Loucy (cell line): ENCODE results near the gene GSKIP.

Source experiments
- H2AFZ ChIP-seq: fragments of 200-600 bp; sonication (generic); 2 replicates; pipeline ENCODE4 v1.6.0; 2016; ENCODE audit warnings: antibody characterized with exemption, mild to moderate bottlenecking, low read length, moderate library complexity
- H3F3A ChIP-seq: fragments of 200-600 bp; 2 replicates; pipeline ENCODE4 v1.6.0; 2016; ENCODE audit warnings: antibody characterized with exemption, low read depth, mild to moderate bottlenecking
- H3K27me3 ChIP-seq: fragments of 200-600 bp; sonication (generic); 2 replicates; pipeline ENCODE4 v1.6.1; 2014; ENCODE audit warnings: low read length, mild to moderate bottlenecking; ENCODE audit not compliant: insufficient read depth, poor library complexity, severe bottlenecking
- H3K36me3 ChIP-seq: fragments of 200-600 bp; sonication (generic); 2 replicates; pipeline ENCODE4 v1.6.1; 2016; ENCODE audit warnings: low read length; ENCODE audit not compliant: insufficient read depth
- H3K4me1 ChIP-seq: fragments of 200-600 bp; sonication (generic); 2 replicates; pipeline ENCODE4 v1.5.1; 2014; ENCODE audit warnings: low read length, mild to moderate bottlenecking; ENCODE audit not compliant: insufficient read depth, poor library complexity, severe bottlenecking
- H3K4me2 ChIP-seq: fragments of 200-600 bp; sonication (generic); 2 replicates; pipeline ENCODE4 v1.6.0; 2014; ENCODE audit warnings: antibody characterized with exemption, low read length, low read depth, mild to moderate bottlenecking; ENCODE audit not compliant: poor library complexity, severe bottlenecking
- H3K4me3 ChIP-seq: fragments of 200-600 bp; sonication (generic); 2 replicates; pipeline ENCODE4 v1.5.1; 2014; ENCODE audit warnings: low read length, mild to moderate bottlenecking, mixed read lengths; ENCODE audit not compliant: poor library complexity, severe bottlenecking
- H3K79me2 ChIP-seq: fragments of 200-600 bp; sonication (generic); 2 replicates; pipeline ENCODE4 v1.6.1; 2014; ENCODE audit warnings: low read length; ENCODE audit not compliant: insufficient read depth
- H3K9ac ChIP-seq: fragments of 200-600 bp; sonication (generic); 2 replicates; pipeline ENCODE4 v1.6.0; 2014; ENCODE audit warnings: mild to moderate bottlenecking, low read depth, low read length, moderate library complexity; ENCODE audit not compliant: poor library complexity, severe bottlenecking
- H3K9me2 ChIP-seq: fragments of 200-600 bp; sonication (generic); replicated peaks from 2 replicates; pipeline ENCODE4 v1.6.1; 2016; ENCODE audit warnings: low read depth, low read length, mixed read lengths
- H3K9me3 ChIP-seq: fragments of 200-600 bp; sonication (generic); 2 replicates; pipeline ENCODE4 v1.6.1; 2014; ENCODE audit warnings: mild to moderate bottlenecking, antibody characterized with exemption, low read length, low read depth; ENCODE audit not compliant: insufficient read depth
- H4K20me1 ChIP-seq: fragments of 200-600 bp; sonication (generic); 2 replicates; pipeline ENCODE4 v1.6.0; 2014; ENCODE audit warnings: antibody characterized with exemption, low read length, mild to moderate bottlenecking; ENCODE audit not compliant: insufficient read depth, poor library complexity, severe bottlenecking
- EZH2phosphoT487 ChIP-seq: fragments of 200-600 bp; IDR thresholded peaks from 2 replicates; pipeline ENCODE4 v1.6.1; 2018; ENCODE audit warnings: antibody characterized with exemption, mild to moderate bottlenecking, moderate library complexity, borderline replicate concordance
- TF ChIP-seq, protein P1 (sequence below): fragments of 200-600 bp; sonication (generic); conservative IDR thresholded peaks from 2 replicates; pipeline ENCODE4 v1.5.1; 2014; ENCODE audit warnings: mild to moderate bottlenecking, antibody characterized with exemption, low read length

GSKIP gene

DNA sequence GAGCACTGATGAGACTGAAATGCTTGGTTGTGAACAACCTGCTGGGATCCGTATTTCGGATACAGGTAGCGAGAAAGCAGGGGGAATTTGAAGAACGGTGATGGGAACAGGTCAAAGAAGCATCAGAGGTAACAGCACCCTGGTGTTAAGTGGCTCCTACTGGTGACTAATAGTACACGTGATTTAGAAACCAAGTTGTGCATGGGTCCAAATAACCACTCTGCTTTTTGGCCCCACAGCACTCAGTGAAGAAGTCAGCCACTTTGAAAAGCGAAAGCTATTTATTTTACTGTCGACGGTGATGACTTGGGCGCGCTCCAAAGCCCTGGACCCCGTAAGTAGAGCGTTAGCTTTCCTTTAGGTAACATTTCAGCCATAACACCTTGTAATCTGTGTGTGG, 45.3 kb downstream of the GSKIP start:
- Histone ChIP-seq H3F3A (no peaks in the 10 kb centered on the region), H3K9ac (no peak overlapping the region), H3K4me3 (no peak overlapping the region), H3K36me3 (no peaks in the 10 kb centered on the region), H3K9me2 (no peaks in the 10 kb centered on the region), H4K20me1 (no peaks in the 10 kb centered on the region), H2AFZ (no peak overlapping the region), H3K79me2 (no peaks in the 10 kb centered on the region), H3K4me2 (no peak overlapping the region), H3K27me3 (no peaks in the 10 kb centered on the region), H3K4me1 (peaks cover 11% of the 10 kb centered on the region), H3K9me3 (no peaks in the 10 kb centered on the region)
- no peak for TF ChIP-seq EZH2phosphoT487
- TF ChIP-seq, protein P1, sequence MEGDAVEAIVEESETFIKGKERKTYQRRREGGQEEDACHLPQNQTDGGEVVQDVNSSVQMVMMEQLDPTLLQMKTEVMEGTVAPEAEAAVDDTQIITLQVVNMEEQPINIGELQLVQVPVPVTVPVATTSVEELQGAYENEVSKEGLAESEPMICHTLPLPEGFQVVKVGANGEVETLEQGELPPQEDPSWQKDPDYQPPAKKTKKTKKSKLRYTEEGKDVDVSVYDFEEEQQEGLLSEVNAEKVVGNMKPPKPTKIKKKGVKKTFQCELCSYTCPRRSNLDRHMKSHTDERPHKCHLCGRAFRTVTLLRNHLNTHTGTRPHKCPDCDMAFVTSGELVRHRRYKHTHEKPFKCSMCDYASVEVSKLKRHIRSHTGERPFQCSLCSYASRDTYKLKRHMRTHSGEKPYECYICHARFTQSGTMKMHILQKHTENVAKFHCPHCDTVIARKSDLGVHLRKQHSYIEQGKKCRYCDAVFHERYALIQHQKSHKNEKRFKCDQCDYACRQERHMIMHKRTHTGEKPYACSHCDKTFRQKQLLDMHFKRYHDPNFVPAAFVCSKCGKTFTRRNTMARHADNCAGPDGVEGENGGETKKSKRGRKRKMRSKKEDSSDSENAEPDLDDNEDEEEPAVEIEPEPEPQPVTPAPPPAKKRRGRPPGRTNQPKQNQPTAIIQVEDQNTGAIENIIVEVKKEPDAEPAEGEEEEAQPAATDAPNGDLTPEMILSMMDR, result no peak

DNA sequence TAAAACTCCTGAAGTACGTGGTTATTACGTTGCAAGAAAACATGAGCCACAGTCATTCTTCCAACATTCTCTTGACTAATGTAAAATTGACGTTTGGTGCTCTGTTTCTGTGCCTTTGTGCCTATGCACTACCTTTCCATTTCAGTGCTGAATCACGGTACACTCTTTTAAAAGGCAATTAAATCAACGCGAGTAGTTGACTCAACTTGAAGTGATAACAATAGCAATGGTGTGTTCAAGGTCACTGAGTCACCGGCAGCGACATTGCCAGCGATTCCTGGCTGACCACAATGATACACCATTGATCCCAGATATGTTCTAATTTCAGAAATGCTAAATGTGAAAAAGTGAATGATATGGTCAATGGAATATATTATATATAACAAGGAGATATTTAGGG, 46.4 kb downstream of the GSKIP start:
- no peak overlapping the region for H3K4me2 ChIP-seq

DNA sequence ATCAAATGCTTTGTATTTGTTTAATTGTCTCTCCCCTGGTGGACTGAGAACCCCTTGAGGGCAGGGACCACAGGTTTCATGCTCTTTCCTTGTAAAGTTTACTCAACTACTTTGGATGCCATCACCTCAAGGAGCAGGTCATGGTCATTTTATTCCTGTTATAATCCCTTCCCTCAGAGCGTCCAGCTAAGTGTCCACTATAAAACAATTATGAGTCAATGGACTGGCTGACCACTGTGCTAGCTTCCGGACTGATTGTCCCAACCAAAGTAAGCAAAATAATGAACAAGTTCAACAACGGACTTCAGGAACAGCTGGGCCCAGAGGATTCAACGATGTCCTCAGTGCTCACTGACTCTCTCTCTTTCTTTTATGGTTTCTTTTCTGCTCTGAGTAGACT, 46.8 kb downstream of the GSKIP start:
- Histone ChIP-seq H3K9me2 (no peaks in the 10 kb centered on the region), H4K20me1 (no peaks in the 10 kb centered on the region), H3K4me1 (peaks cover 11% of the 10 kb centered on the region), H2AFZ (no peak overlapping the region), H3K9ac (no peak overlapping the region), H3F3A (no peaks in the 10 kb centered on the region), H3K4me3 (no peak overlapping the region), H3K79me2 (no peaks in the 10 kb centered on the region), H3K4me2 (no peak overlapping the region), H3K36me3 (no peaks in the 10 kb centered on the region), H3K9me3 (no peaks in the 10 kb centered on the region), H3K27me3 (no peaks in the 10 kb centered on the region)
- TF ChIP-seq EZH2phosphoT487, result no peak
- TF ChIP-seq, protein P1, result no peak

More for the DNA sequence above, 46.4 kb downstream of the GSKIP start:
- Histone ChIP-seq H3K4me3 (no peak overlapping the region), H3F3A (no peaks in the 10 kb centered on the region), H2AFZ (no peak overlapping the region), H3K27me3 (no peaks in the 10 kb centered on the region), H3K36me3 (no peaks in the 10 kb centered on the region), H3K79me2 (no peaks in the 10 kb centered on the region), H3K4me1 (peaks cover 11% of the 10 kb centered on the region), H3K9ac (no peak overlapping the region), H4K20me1 (no peaks in the 10 kb centered on the region), H3K9me3 (no peaks in the 10 kb centered on the region), H3K9me2 (no peaks in the 10 kb centered on the region)
- no peak for TF ChIP-seq EZH2phosphoT487
- TF ChIP-seq, protein P1, result no peak
